ENCODE data around the gene SLC26A11.
"Not testable (repeated sequence)": the region's sequence is repeated elsewhere in the genome, so short reads cannot be mapped to it uniquely, and the experiment has no call there.

Gene SLC26A11

GRCh38 chr17:80263253-80264204 is 43.3 kb downstream of the SLC26A11 start:
- peak; percentile 98 for DNase-seq

GRCh38 chr17:80264205-80265075 is 44.2 kb downstream of the SLC26A11 start:
- peak; percentile 17 for DNase-seq

- no peak for DNase-seq
These were observed 45.2 kb downstream of the SLC26A11 start for GRCh38 chr17:80265205-80266068.

GRCh38 chr17:80267391-80267790 is 47.2 kb downstream of the SLC26A11 start:
- no peak for DNase-seq

GRCh38 chr17:80268427-80268826 is 48.2 kb downstream of the SLC26A11 start:
- no peak for DNase-seq

- no peak for DNase-seq
These were observed 49.2 kb downstream of the SLC26A11 start for GRCh38 chr17:80269405-80269807.

- no peak for DNase-seq
These were observed 49.9 kb downstream of the SLC26A11 start for GRCh38 chr17:80270104-80270503.

GRCh38 chr17:80270836-80271235 is 50.6 kb downstream of the SLC26A11 start:
- DNase-seq = peak; percentile 32

GRCh38 chr17:80272366-80272765 is 52.1 kb downstream of the SLC26A11 start:
- DNase-seq = no peak

GRCh38 chr17:80274331-80274730 is 54.1 kb downstream of the SLC26A11 start:
- DNase-seq = no peak

GRCh38 chr17:80274871-80275449 is 54.7 kb downstream of the SLC26A11 start:
- DNase-seq = no peak

- not testable (repeated sequence) for DNase-seq
These were observed 55.6 kb downstream of the SLC26A11 start for GRCh38 chr17:80275857-80276256.

GRCh38 chr17:80277751-80278671 is 57.8 kb downstream of the SLC26A11 start:
- DNase-seq = no peak

- no peak for DNase-seq
These were observed 59.7 kb downstream of the SLC26A11 start for GRCh38 chr17:80279895-80280294.

- no peak for DNase-seq
These were observed 61.3 kb downstream of the SLC26A11 start for GRCh38 chr17:80281516-80281915.

GRCh38 chr17:80283116-80283852 is 63.1 kb downstream of the SLC26A11 start:
- no peak for DNase-seq

GRCh38 chr17:80284631-80285030 is 64.4 kb downstream of the SLC26A11 start:
- no peak for DNase-seq

- DNase-seq = no peak
These were observed 65.2 kb downstream of the SLC26A11 start for GRCh38 chr17:80285237-80285920.

GRCh38 chr17:80286638-80286960 is 66.4 kb downstream of the SLC26A11 start:
- DNase-seq = no peak

GRCh38 chr17:80287038-80287437 is 66.8 kb downstream of the SLC26A11 start:
- DNase-seq = no peak

Data from suppressor macrophage treated with lipopolysaccharide for 4 hours (primary cell).